GM18505 (cell line): Measurements from ENCODE around the gene CLIP4.

Experiments used
- ATAC-seq: cut with Tn5 transposase; IDR thresholded peaks from one replicate; pipeline ENCODE4 v1.9.1; 2021; ENCODE audit not compliant: unreplicated experiment
- POLR2A ChIP-seq: IDR thresholded peaks from 4 replicates; pipeline ENCODE4 v1.6.1; 2011; ENCODE audit warnings: borderline replicate concordance; ENCODE audit not compliant: insufficient read depth, insufficient read length; ENCODE audit errors: extremely low read depth

CLIP4 gene

DNA sequence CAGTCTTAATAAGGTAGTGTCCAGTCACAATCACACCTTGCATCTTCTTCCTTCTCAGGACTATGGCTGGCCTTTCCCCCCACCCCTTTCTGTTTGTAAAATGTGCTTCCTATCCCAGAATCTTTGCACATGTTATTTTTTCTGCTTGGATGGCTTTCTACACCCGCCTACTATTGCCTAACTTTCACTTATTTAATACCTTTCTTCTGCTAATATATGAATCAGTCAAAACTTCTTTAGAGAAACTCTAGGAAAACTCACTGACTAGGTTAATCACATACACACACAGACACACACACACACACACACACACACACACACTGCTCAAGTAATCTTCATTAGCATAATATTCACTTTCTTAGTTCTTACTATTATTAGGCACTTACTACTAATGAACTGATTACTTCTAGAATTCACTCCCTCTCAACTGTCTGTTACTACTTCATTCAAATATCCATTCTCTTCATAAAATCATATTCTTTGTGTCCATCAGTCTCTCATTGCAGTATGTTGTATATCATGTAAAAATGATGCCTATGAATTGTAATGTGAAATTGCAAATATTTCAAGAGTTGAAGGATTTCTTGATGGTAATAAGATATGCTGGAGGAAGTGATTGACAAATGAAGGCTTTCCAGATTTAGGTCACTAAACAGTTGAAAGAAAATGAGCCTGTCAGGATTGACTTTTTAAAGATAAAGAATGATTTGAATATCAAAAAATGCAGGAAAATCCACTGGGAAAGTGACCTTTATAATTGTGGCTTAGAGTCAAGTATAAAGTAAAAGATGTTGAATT, 51.2 kb downstream of the CLIP4 start:
- no peak for ATAC-seq

DNA sequence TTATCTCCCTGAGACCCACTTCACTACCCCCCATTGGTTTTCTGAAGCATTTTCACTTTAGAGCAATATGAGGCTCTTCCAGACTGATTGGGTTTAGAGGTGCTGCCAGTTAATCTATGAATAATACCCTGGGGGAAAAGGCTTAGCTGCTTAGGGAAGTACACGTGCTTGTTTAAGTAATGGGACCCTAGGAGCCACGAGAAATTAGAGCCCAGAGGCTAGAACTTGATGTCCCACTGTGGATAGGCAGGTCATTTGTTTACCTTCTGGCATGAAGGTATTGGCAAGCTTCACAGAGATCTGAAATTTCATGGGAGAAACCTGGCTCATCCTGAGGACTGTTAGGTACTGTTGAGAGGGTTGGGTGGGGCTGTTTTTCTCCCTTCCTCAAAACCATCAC, 59.7 kb downstream of the CLIP4 start:
- ATAC-seq = no peak
- no peak for TF ChIP-seq POLR2A

More for the DNA sequence above, 51.2 kb downstream of the CLIP4 start:
- TF ChIP-seq POLR2A = no peak

DNA sequence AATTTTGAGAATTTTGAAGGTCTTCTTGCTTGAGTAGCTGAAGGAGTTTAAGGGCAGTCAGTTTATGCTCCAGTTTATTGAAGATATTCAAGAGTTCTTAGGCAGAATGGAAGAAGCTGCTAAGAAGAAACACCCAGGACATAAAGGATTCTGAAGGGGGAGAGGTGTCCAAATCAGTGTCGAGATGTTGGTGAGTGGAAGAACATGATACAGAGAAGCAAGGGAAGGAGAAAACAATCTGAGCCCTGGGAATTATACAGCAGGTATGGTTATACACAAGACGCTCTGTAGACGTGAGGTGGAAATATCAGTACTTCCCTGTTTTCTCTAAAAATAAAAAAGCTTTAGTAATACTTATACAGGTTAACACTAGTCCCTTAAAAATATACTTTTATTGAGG, 60.1 kb downstream of the CLIP4 start:
- no peak for ATAC-seq
- TF ChIP-seq POLR2A = no peak

DNA sequence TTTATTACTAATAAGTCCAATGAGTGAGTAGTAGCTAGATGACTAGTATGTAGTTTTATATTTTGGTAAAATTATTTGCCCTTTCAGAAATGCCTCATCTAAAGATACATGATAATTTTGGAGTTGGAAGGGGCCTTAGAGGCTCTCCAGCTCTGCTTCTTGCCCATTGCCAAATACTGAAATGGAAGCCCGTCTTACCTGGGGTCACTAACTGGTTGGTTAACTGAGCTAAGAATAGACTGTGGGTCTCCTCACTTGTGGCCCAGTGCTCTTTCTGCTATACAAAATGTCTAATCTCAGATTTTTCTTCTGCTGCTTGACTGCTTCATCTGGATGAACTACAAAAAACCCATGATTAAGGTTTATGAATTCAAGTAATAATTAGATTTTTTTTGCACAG, 67.1 kb downstream of the CLIP4 start:
- no peak for TF ChIP-seq POLR2A
- ATAC-seq = no peak

DNA sequence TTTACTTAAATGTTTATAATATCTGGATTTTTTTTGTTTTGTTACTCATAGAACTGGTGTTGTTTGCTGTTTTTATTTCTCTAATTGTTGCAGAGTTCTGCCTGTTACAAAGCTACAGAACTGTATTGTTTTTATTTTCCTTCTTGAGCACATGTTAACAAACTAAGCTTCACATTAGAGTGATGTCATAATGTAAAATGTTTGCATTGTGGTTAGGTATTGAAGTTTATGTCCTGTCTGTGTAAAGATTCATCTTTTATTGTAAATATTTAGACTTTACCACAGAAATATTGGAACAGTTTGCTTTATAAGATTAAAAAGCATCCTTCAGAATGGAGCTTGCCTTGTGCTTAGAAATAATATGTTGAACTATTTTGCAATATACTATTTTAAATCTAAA, 67.7 kb downstream of the CLIP4 start:
- no peak for ATAC-seq
- no peak for TF ChIP-seq POLR2A

DNA sequence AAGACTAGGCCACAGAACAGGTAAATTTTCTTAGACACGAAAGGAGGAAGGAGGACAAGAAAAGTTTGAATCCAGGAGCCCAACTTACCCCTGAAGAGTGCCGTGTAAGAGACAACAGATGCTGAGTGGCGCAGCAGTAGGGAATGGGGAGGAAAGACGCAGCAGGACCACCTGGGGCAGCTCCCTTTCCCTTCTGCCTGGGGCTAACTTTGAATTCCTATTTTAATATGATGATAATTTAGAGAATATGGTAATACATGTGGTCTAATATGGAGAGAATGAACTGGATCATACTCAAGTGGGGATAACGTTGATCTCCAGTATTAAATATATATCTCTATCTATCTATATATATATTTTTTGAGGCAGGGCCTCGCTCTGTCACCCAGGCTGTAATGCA, 69.3 kb downstream of the CLIP4 start:
- ATAC-seq = no peak
- no peak for TF ChIP-seq POLR2A

DNA sequence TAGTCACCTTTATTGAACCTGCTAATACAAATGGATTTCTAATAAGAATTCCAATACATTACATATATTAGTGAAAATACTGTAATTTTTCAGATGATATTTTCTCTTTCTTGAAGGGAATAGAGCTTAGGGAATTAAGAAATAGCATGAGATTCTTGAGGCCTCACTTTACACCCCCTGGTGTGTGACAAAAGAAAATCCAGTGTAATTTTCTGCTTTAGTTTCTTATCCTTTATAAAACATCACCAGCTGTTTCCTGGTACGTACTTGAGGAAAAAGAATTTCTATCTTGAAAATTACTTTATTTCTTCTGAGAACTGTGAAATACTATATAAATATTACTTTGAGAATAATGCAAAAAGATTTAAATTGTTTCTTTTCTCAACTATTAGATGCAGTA, 71.6 kb downstream of the CLIP4 start:
- ATAC-seq = no peak
- no peak for TF ChIP-seq POLR2A

DNA sequence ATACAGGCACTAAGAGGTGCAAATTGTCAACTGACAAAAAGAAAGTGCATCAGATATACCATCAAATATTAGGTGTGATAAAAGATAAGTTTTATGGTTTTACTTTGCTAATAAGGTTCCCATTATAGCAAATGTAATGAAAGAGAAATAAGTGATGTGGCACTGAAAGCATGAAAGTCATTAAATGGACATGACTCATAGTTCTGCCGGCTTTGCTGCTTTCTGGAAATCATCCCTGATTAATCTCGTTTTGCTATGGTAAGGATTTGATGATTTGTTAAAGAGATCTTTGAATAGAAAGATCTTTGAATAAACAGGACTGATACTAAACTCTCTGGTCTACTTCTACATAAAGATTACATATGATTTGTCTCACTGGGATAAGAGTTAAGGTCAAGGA, 72.7 kb downstream of the CLIP4 start:
- no peak for ATAC-seq

DNA sequence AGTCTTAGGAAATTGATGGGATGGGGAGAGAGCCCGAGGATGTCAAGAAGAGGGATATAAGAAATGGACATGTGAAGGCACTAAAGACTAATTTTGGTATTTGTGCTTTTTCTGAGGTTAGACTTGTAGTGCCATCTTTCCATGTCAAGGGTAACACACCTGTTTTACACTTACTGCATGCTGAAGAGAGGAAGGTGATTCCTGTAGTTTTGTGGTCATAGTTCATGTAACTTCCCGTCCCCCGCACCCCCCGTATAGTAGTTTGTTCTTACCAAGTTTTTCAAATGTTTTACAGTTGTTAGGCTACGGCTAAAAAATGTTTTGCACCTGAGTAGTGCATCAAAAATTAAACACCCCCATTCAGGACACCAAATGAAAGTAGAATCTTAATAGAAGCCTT, 73.8 kb downstream of the CLIP4 start:
- ATAC-seq = no peak
- no peak for TF ChIP-seq POLR2A

More for the DNA sequence above, 72.7 kb downstream of the CLIP4 start:
- no peak for TF ChIP-seq POLR2A

DNA sequence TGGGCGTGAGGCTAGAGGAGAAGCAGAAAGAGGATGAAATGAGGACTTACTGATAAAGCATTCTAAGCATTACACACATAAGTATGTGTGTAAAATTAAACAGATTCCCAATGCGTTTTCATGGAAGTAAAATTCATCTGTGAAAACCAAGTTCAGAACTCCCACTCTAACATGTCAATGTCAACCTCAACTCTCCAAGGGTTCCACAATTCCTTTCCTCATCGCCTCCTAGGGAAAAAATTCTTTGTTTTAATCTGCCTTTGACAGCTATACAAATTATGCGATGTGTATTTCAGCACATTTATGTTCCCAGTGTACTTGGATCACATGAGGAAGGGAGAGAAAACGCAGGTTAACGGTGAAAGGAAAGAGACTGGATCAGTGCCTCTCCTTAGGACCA, 76.6 kb downstream of the CLIP4 start:
- TF ChIP-seq POLR2A = no peak
- ATAC-seq = no peak

DNA sequence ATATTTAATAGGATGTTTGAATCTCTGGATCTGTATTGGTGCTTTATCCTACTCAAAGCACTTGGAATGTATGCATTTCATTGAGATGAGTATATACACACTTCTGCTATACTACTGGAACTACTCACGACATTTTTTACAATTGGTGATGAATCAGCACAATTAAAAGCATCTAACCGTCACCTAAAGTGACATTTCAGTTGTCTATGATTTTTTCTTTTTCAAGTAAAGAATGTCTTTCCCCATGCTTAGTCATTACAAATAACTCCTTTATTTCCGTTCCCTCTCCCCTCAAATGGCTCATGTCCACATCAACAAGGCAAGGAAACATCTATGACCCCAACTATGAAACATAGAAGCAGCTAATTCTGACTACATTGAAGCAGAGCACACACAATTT, 77.3 kb downstream of the CLIP4 start:
- no peak for ATAC-seq
- no peak for TF ChIP-seq POLR2A

DNA sequence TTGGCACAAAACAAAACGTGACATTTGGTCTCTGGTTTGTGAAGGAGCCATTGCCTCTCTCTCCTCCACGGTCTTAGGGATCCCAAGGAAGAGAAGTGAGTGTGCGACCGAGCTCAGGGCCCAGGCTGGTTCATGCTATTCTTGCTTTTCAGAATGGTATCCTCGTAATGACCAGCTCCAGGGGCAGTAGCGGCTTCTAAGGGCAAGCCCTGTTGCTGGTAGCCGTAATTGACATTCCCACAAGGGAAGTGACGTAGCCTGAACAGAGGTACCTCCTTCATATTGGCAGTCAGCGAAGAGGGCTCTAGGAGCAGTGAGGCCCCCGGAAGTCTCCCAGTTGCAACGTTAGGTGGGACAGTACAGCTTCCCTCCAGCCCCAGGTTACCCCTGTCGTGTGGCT, 77.9 kb downstream of the CLIP4 start:
- no peak for ATAC-seq
- no peak for TF ChIP-seq POLR2A

DNA sequence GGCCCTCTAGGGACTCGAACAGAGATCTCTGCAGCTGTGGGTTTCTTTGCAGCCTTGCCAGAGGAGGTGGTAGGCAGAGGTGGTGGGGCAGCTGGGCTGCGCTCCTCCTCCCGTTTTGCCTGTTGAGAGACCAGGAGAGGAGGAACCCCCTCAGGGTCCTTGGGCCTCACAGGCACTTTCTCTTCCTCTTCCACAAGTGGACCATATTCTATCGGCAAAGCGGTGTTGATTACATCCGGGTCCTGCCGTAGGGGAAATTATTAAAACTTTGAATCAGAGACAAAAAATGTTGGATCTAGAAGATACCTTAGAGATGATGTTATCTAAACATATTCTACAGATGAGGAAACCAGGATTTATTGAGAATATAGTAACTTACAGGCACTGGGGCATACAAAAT, 78.5 kb downstream of the CLIP4 start:
- ATAC-seq = no peak
- no peak for TF ChIP-seq POLR2A

DNA sequence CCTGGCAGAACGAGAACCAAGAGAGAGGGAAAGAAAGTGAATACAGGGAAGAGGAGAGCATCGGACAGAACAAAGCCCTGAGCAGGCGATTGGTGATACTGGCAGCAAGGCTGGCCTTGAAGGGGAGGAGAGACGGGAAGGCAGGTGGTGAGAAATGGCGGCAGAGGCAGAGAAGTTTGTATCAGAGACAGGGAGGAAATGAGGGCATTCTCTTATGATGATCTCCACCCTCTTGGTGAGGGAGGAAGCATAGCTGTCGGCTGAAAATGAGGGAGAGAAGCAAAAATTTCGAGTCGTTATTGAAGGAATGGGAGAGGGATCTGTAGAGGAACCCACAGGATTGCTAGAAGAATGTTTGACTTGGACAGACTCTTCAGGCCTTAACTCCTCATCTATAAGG, 80.6 kb downstream of the CLIP4 start:
- TF ChIP-seq POLR2A = no peak
- no peak for ATAC-seq
